Neural crest cell (in vitro differentiated cells): ENCODE results near the gene KLF4. TPM values are rescaled to one million over a fixed set of nuclear protein-coding genes. Genes with fewer than 3 reads are reported as not detected.

Source experiments
- DNase-seq: peaks from one replicate; pipeline ENCODE4 v3.0.0; 2021; ENCODE audit warnings: low read depth, mixed read lengths, low spot score
- H3K27ac Mint-ChIP-seq: one replicate; pipeline ENCODE4 v1.8.0; 2021; ENCODE audit warnings: mild to moderate bottlenecking, mixed read lengths; ENCODE audit not compliant: unreplicated experiment
- H3K27me3 Mint-ChIP-seq: 2 replicates; pipeline ENCODE4 v1.8.0; 2021; ENCODE audit warnings: low read depth, mild to moderate bottlenecking, mixed read lengths
- H3K36me3 Mint-ChIP-seq: 2 replicates; pipeline ENCODE4 v1.8.0; 2021; ENCODE audit warnings: low read depth, mild to moderate bottlenecking, mixed read lengths
- H3K4me1 Mint-ChIP-seq: 2 replicates; pipeline ENCODE4 v1.8.0; 2021; ENCODE audit warnings: mixed read lengths
- H3K4me3 Mint-ChIP-seq: one replicate; pipeline ENCODE4 v1.8.0; 2021; ENCODE audit warnings: mild to moderate bottlenecking, mixed read lengths
- H3K9me3 Mint-ChIP-seq: 2 replicates; pipeline ENCODE4 v1.8.0; 2021; ENCODE audit warnings: mixed read lengths
- CTCF ChIP-seq: fragments of 200-600 bp; sonication (generic); conservative IDR thresholded peaks from 2 replicates; pipeline ENCODE4 v1.5.0; 2021; ENCODE audit warnings: antibody characterized with exemption, mild to moderate bottlenecking
- total RNA-seq: library from RNA; stranded (reverse); gene quantifications from 2 replicates; pipeline ENCODE4 v1.2.1, GENCODE V29; 2021

Gene KLF4
- total RNA-seq, 1 donor from 2014 or later = not detected

GRCh38 chr9:107438211-107439031 lies 51.1 kb downstream of the KLF4 start:
- Mint-ChIP-seq H3K4me3 (no peak overlapping the region), H3K36me3 (no peaks in the 10 kb centered on the region), H3K9me3 (no peaks in the 10 kb centered on the region), H3K27me3 (peaks cover 5% of the 10 kb centered on the region), H3K4me1 (peaks cover 6% of the 10 kb centered on the region), H3K27ac (no peak overlapping the region)
- no peak for TF ChIP-seq CTCF
- no peak for DNase-seq

- Mint-ChIP-seq H3K27me3 (peaks cover 5% of the 10 kb centered on the region), H3K27ac (no peak overlapping the region), H3K36me3 (no peaks in the 10 kb centered on the region), H3K4me3 (no peak overlapping the region), H3K9me3 (no peaks in the 10 kb centered on the region), H3K4me1 (peaks cover 6% of the 10 kb centered on the region)
- no peak for TF ChIP-seq CTCF
- no peak for DNase-seq
Measured at GRCh38 chr9:107437716-107438115, 51.9 kb downstream of the KLF4 start.

- Mint-ChIP-seq H3K4me3 (no peak overlapping the region), H3K4me1 (peaks cover 5% of the 10 kb centered on the region), H3K27ac (no peak overlapping the region), H3K27me3 (peaks cover 5% of the 10 kb centered on the region), H3K9me3 (no peaks in the 10 kb centered on the region), H3K36me3 (no peaks in the 10 kb centered on the region)
- TF ChIP-seq CTCF = no peak
- no peak for DNase-seq
Measured at GRCh38 chr9:107435415-107435814, 54.2 kb downstream of the KLF4 start.

Other genes with a start within 250 kb of the KLF4 start
- 141 and 151 TPM in 2 replicates for gene RAD23B, start 206.5 kb downstream of the KLF4 start, total RNA-seq